GM11168 (cell line): ENCODE measurements around the gene KCNC3.
"Not testable (repeated sequence)": the region's sequence is repeated elsewhere in the genome, so short reads cannot be mapped to it uniquely, and the experiment has no call there.

Source experiments
- in situ Hi-C: fragments of 300-500 bp; cut with MboI; formaldehyde crosslinking; loops from one replicate; pipeline ENCODE4 v1.12.0; 2022; ENCODE audit warnings: low sequenced_read_pairs; ENCODE audit not compliant: unreplicated experiment

Gene KCNC3

GRCh38 chr19:50357178-50358100 lies 28.3 kb upstream of the KCNC3 start:
- in situ Hi-C loops = loop anchor here (25.0 kb wide), 1 partner anchor 430 kb away; the partner anchor contains the start of gene ACP4

GRCh38 chr19:50356691-50357177 lies 27.6 kb upstream of the KCNC3 start:
- in situ Hi-C loops = loop anchor here (25.0 kb wide), 1 partner anchor 431 kb away; the partner anchor contains the start of gene ACP4

DNA sequence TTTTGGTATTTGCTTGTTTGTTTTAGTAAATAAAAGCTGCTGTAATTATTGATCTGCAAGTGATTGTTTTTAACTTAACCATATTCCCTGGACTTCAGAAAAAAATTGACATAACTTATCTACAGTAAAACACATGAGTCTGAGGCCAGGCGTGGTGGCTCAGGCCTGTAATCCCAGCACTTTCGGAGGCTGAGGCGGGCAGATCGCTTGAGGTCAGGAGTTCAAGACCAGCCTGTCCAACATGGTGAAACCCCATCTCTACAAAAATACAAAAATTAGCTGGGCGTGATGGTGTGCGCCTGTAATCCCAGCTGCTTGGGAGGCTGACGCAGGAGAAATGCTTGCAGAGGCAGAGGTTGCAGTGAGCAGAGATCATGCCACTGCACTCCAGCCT lies 24.3 kb upstream of the KCNC3 start:
- in situ Hi-C loops = loop anchor here (25.0 kb wide), 1 partner anchor 434 kb away; the partner anchor contains the start of gene ACP4

DNA sequence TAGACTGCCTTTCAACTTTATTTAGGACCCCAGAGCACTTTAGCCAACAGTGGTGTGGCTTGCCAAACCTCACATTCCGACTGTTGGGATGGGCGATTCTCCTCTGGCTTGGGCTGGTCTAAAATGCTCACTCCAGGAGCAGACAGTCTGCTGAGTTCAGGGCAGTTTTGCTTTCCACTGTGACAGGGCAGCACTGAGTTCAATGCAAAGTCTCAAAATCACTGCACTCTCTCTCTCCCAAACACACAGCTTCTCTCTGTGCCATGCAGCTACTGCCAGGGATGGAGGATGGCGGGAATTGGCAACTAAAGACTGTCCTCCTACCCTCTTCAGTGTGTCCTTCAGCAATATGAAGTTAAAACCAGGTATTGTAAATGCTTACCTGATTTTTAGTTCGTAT lies 23.1 kb upstream of the KCNC3 start:
- in situ Hi-C loops = loop anchor here (25.0 kb wide), 1 partner anchor 435 kb away; the partner anchor contains the start of gene ACP4

- in situ Hi-C loops = loop anchor here (25.0 kb wide), 1 partner anchor 438 kb away; the partner anchor contains the start of gene ACP4
These were observed 20.3 kb upstream of the KCNC3 start for GRCh38 chr19:50349277-50350057.

- in situ Hi-C loops = not testable (repeated sequence)
These were observed 18.0 kb upstream of the KCNC3 start for GRCh38 chr19:50347089-50347581.

DNA sequence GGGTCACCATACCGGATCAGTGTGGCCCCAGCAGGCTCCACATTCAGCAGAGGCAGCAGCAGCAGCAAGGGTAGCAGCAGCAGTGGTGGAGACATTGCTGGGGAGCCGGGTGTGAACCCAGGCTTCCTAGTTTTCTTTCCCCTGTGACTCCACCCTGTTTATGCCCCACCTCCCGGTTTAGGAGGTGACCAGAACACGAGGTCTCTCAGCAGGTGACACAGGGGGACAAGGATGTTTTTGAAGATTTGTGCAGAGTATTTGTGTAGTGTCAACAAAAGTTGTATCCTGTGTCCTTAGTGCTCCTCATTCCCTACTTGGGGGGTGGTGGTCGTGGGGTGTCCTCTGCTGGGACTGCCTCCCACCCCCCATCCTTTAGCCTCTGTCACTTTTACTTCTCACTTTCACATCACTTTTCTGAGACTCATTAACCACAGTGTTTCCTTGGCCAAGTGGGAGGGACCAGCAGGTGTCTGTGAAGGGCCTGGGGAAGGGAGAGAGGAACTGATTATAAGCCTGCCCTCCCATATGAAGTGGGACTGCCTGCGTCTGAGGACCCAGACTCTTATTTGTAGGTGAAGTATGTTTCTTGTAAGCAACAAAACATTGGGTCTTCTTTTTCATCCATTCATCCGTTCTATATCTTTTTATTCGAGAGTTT lies 15.6 kb upstream of the KCNC3 start:
- in situ Hi-C loops = no loop called here

- in situ Hi-C loops = no loop called here
These were observed 12.0 kb upstream of the KCNC3 start for GRCh38 chr19:50341091-50341564.

DNA sequence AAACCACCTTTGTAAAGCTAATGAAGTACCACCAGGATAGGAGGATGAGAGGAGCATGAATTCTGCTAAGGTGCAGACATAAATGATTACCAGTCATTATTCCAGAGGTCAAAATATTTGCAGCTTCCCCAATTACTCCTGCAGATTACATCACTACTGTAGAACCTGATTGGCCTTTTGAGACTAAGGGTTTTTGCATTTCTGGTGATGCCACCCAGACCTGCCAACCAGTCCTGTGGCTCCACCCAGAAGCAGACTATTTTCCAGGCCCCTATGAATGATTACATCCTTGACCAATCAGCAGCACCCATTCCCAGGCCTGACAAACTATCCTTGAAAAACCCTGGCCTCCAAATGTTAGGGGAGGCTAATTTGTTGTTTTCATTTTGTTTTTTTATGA lies 11.2 kb upstream of the KCNC3 start:
- in situ Hi-C loops = no loop called here

DNA sequence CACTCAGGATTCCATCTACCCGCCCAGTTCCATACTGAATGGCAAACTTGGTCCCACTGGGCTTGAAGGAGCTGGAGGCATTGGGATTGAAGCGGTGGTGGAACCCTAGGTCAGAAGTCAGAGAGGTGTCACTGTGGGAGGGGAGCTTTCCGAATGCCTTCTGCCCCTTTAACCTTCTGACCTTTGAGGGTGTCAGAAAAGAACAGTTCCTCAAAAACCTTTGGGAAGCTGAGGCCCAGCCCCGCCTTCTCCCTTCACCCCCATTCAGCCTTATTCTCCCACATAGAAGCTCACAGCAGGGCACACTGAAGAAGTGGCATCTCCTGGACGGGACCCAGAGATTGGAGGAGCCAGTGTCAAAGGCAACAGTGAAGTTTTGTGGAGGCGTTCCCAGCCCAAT lies 7.9 kb upstream of the KCNC3 start:
- in situ Hi-C loops = not testable (repeated sequence)

GRCh38 chr19:50334741-50335421 lies 5.7 kb upstream of the KCNC3 start:
- in situ Hi-C loops = no loop called here

GRCh38 chr19:50333737-50334617 lies 4.8 kb upstream of the KCNC3 start:
- in situ Hi-C loops = no loop called here

- in situ Hi-C loops = no loop called here
These were observed 4.1 kb upstream of the KCNC3 start for GRCh38 chr19:50333235-50333736.

DNA sequence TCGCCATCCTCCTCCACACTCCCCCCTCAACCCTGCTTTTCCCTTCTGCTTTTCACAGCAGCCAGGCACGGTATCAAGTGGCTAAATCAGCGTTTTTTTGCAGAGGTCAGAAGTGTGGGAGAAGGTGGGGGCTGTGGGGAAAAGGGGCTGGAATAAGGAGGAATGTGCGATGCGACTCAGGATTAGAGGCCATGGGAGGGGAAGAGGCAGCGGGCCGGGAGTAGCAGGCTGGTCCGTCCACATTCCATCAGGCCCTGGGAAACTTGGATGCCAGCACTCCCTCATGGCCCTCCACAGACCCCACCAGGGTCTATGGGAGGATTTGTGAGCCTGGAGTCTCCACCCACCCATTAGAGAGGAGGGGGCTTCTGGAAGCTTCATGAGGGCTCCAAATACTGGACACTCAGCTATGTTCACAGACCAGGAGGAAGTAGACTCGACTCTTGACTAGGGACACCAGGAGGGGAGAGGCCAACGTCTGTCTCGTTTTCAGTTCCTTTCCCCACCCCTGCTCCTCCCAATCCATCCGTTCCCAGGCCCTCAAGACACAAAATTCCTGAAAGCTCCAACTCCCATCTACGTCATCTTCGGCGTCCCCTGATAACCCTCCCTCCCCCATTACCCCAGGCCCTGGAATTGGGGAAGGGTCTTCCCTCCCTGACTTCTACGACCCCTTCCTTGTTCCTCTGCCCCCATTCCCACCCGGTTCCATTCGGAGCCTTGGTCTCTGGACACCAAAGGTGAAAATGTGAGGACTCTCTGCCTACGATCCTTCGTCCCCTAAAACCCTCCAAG lies 3.3 kb upstream of the KCNC3 start:
- in situ Hi-C loops = no loop called here

DNA sequence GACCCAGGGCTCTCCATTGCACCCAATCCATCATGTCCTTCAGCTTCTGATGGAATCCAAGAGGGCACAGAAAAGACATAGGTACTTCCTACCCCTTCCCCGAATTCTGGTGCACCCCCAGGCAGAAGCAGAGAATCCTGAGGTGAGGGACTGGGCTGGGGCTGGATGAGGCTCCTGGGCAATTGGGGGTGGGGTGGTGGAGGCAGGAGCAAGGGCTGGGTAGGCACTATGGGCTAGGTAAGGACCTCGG lies 2.7 kb upstream of the KCNC3 start:
- in situ Hi-C loops = no loop called here

DNA sequence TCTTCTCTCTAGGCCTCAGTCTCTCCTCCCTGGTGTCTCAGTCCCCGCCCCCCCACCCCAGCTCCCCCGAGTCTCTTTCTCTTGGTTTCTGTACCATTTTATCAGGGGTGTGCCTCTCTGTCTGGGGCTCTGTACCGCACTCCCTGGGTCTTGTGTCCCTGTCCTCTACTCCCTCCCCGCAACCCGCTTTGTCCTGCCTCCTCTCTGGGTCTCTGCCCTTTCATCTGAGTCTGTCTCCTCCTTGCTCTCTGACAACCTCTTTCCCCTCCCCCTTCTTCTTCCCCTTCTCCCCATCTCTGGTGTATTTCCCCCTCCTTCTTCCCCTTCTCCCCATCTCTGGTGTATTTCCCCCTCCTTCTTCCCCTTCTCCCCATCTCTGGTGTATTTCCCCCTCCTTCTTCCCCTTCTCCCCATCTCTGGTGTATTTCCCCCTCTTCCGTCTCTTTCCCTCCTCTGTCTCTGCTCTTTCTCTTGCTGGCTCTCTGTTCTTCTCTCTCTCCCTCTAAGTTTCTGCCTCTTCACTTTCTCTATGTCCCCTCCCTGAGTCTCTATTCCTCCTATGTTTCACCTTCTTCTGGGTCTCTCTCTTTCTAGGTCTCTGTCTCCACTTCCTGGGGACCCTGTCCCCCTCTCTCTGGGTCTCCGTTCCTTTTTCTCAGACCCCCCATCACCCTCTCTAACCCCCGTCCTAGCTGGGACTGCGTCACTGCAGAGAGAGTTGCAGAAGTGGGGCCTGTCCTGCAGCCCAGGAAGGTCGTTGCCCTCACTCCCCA lies 2.2 kb upstream of the KCNC3 start:
- in situ Hi-C loops = no loop called here
